Endothelial cell of umbilical vein (primary cell): ENCODE data around the gene TMEM8B. TPM values are rescaled to one million over a fixed set of nuclear protein-coding genes. Genes with fewer than 3 reads are reported as not detected.
A peak's percentile ranks its signal among the peaks of the same experiment; 100 is the strongest.

ENCODE experiments used
- BruUV-seq: library from RNA; stranded (reverse); fragments of 400-500 nt; replicated peaks from 2 replicates; lab custom pipeline; 2021; lab: Mats Ljungman, UMichigan
- CTCF ChIA-PET: fragments of 300-600, 350-600 bp; sonication (Branson Sonifier 250); formaldehyde crosslinking; loops from one replicate; lab custom pipeline; 2021; ENCODE audit warnings: antibody characterized with exemption, inconsistent platforms; lab: Charles Lee
- POLR2A ChIA-PET: fragments of 300-600, 350-600 bp; sonication (Branson Sonifier 250); formaldehyde crosslinking; loops from one replicate; lab custom pipeline; 2021; ENCODE audit warnings: antibody characterized with exemption, inconsistent platforms; lab: Charles Lee
- DNase-seq: peaks from one replicate; pipeline ENCODE4 v3.0.0-alpha.2; 2011; ENCODE audit warnings: low read depth, low spot score
- FAIRE-seq: peaks from 2 replicates; lab custom pipeline; 2011; peaks lifted over from hg19 to GRCh38; lab: Jason Lieb, UNC
- H2AFZ ChIP-seq: 2 replicates; pipeline ENCODE4 v1.6.0; 2012; ENCODE audit warnings: low read depth, low read length, control low read depth, inconsistent platforms
- H3K27ac ChIP-seq: 2 replicates; pipeline ENCODE4 v1.5.1; 2011; ENCODE audit warnings: low read depth, mild to moderate bottlenecking, control low read depth, low read length, moderate library complexity; ENCODE audit not compliant: insufficient read depth
- H3K27me3 ChIP-seq, 2 experiments: 2 replicates each; pipeline versions ENCODE4 v1.6.0 to v1.6.1; 2011; ENCODE audit warnings: low read length in 2 of 2, mixed read lengths in 1 of 2; ENCODE audit not compliant: control insufficient read depth in 2 of 2, insufficient read depth in 2 of 2
- H3K36me3 ChIP-seq, 2 experiments: 2 replicates in 1 of 2; 3 replicates in 1 of 2; pipeline ENCODE4 v1.5.1; 2011; ENCODE audit warnings: low read length in 2 of 2, mild to moderate bottlenecking in 1 of 2, moderate library complexity in 1 of 2; ENCODE audit not compliant: control insufficient read depth in 2 of 2, insufficient read depth in 2 of 2; ENCODE audit errors: extremely low read depth in 1 of 2
- H3K4me1 ChIP-seq: 3 replicates; pipeline ENCODE4 v1.5.1; 2011; ENCODE audit warnings: mild to moderate bottlenecking, low read length; ENCODE audit not compliant: control insufficient read depth, insufficient read depth; ENCODE audit errors: extremely low read depth
- H3K4me2 ChIP-seq: 2 replicates; pipeline ENCODE4 v1.6.1; 2011; ENCODE audit warnings: low read length, control low read depth, mixed read lengths; ENCODE audit not compliant: insufficient read depth
- H3K4me3 ChIP-seq, 3 experiments: fragments of 200-600 bp in 1 of 3; sonication (generic), shearing (Covaris generic) in 1 of 3; replicated peaks in 1 of 3; 2 replicates each; pipeline ENCODE4 v1.5.1; 2011 to 2016; ENCODE audit warnings: control low read depth in 3 of 3, low read length in 3 of 3, mild to moderate bottlenecking in 2 of 3, inconsistent platforms in 1 of 3, low read depth in 1 of 3, moderate library complexity in 1 of 3; ENCODE audit not compliant: insufficient read depth in 1 of 3
- H3K79me2 ChIP-seq: 2 replicates; pipeline ENCODE4 v1.6.0; 2012; ENCODE audit warnings: low read length, inconsistent platforms; ENCODE audit not compliant: control insufficient read depth, insufficient read depth
- H3K9ac ChIP-seq: replicated peaks from 2 replicates; pipeline ENCODE3; 2011; ENCODE audit warnings: low read length, control low read depth; ENCODE audit not compliant: insufficient read depth; ENCODE audit errors: extremely low read depth
- H3K9me1 ChIP-seq: replicated peaks from 3 replicates; pipeline ENCODE4 v1.6.0; 2011; ENCODE audit warnings: mild to moderate bottlenecking, low read length; ENCODE audit not compliant: control insufficient read depth, insufficient read depth; ENCODE audit errors: extremely low read depth
- H3K9me3 ChIP-seq: replicated peaks from 2 replicates; pipeline ENCODE4 v1.5.1; 2012; ENCODE audit warnings: low read length, inconsistent platforms; ENCODE audit not compliant: control insufficient read depth, insufficient read depth
- H4K20me1 ChIP-seq: replicated peaks from 2 replicates; pipeline ENCODE3; 2011; ENCODE audit warnings: mild to moderate bottlenecking, low read length; ENCODE audit not compliant: control insufficient read depth, insufficient read depth; ENCODE audit errors: extremely low read depth
- EZH2 ChIP-seq: IDR thresholded peaks from 2 replicates; pipeline ENCODE4 v1.6.1; 2012; ENCODE audit warnings: borderline replicate concordance, low read depth, mild to moderate bottlenecking, moderate library complexity, low read length, inconsistent platforms; ENCODE audit not compliant: severe bottlenecking
- FOS ChIP-seq: IDR thresholded peaks from 2 replicates; pipeline ENCODE4 v1.6.1; 2011; ENCODE audit warnings: mild to moderate bottlenecking, low read length, moderate library complexity, borderline replicate concordance; ENCODE audit not compliant: insufficient read depth
- GATA2 ChIP-seq: IDR thresholded peaks from 2 replicates; pipeline ENCODE4 v1.7.0; 2011; ENCODE audit warnings: low read depth, mild to moderate bottlenecking, moderate library complexity, mixed read lengths, low read length; ENCODE audit not compliant: insufficient read length, insufficient read depth
- MYC ChIP-seq: IDR thresholded peaks from one replicate; pipeline ENCODE4 v1.6.1; 2011; ENCODE audit warnings: mild to moderate bottlenecking, low read depth, low read length
- POLR2A ChIP-seq: IDR thresholded peaks from 2 replicates; pipeline ENCODE4 v1.6.1; 2012; ENCODE audit warnings: low read depth, mild to moderate bottlenecking, control low read depth, low read length
- POLR2AphosphoS5 ChIP-seq: IDR thresholded peaks from 2 replicates; pipeline ENCODE4 v1.6.1; 2012; ENCODE audit warnings: low read depth, mild to moderate bottlenecking, control low read depth, low read length, moderate library complexity; ENCODE audit not compliant: insufficient read depth
- dilution Hi-C: fragments of 300-500 bp; cut with MboI; formaldehyde crosslinking; loops from one replicate; pipeline ENCODE4 v1.15.0; 2019; ENCODE audit warnings: low sequenced_read_pairs; ENCODE audit not compliant: extremely low pct_ligation_motif_present
- intact Hi-C: fragments of 100-400 bp; cut with micrococcal nuclease; formaldehyde crosslinking; loops from one replicate; pipeline ENCODE4 v1.10.0; 2022
- polyA plus RNA-seq, 4 experiments: library from polyadenylated mRNA; depleted of rRNA in 3 of 4; stranded (reverse) in 3 of 4; unstranded in 1 of 4; fragments of >200 nt; gene quantifications; 2 replicates each; pipeline versions ENCODE4 v1.2.1 to v1.2.3, GENCODE V29; 2011 to 2012; ENCODE audit warnings: missing spikeins in 1 of 4
- total RNA-seq: library from RNA; stranded (reverse); gene quantifications from 2 replicates; pipeline ENCODE4 v1.2.3, GENCODE V29; 2021
- TF ChIP-seq, protein P1 (sequence below), 2 donors: IDR thresholded peaks; 1 replicate in 1 of 2; 2 replicates in 1 of 2; pipeline ENCODE4 v1.5.1; 2011; ENCODE audit warnings: low read length in 2 of 2, mild to moderate bottlenecking in 2 of 2, moderate library complexity in 2 of 2, control low read depth in 1 of 2, inconsistent platforms in 1 of 2, low read depth in 1 of 2; ENCODE audit not compliant: insufficient read depth in 1 of 2; ENCODE audit errors: extremely low read depth in 1 of 2
- TF ChIP-seq, protein P2 (sequence below): IDR thresholded peaks from 2 replicates; pipeline ENCODE4 v1.6.1; 2011; ENCODE audit not compliant: insufficient read depth, insufficient read length

TMEM8B gene
- total and polyA plus RNA-seq, 2 donors (not counting 3 experiments of a cell fraction or from before 2014, with no cell fraction given): 2.5 to 3.6 TPM

DNA sequence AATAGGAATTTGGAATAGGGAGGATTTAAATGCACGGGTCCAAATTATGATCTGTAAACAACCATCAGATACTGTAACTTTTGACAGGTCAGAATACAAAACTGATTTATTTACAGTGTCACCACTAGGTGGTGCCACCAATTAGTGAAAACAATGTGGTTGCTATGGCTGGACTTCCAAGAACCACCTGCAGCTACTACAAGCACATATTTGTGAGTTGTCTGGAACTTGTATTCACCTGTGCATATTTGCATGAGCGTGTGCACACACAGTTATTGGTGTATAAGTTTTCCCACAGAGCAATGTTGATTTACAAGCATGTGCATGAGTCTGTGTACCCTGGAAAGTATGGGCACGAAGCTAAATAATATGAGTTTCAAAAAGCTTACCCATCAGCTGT is 74.0 kb downstream of the TMEM8B start:
- DNase-seq (peak; percentile 67), FAIRE-seq (peak; percentile 86)
- POLR2A ChIA-PET: no interaction called here
- Histone ChIP-seq H3K4me1 (peaks cover 35% of the 10 kb centered on the region), H3K36me3 (no peaks in the 10 kb centered on the region), H4K20me1 (no peaks in the 10 kb centered on the region), H3K9ac (no peak overlapping the region), H3K4me2 (no peak overlapping the region), H3K27me3 (no peaks in the 10 kb centered on the region), H2AFZ (no peak overlapping the region), H3K4me3 (no peak overlapping the region), H3K27ac (no peak overlapping the region), H3K9me3 (no peaks in the 10 kb centered on the region), H3K79me2 (peaks cover 6% of the 10 kb centered on the region), H3K9me1 (no peaks in the 10 kb centered on the region)
- CTCF ChIA-PET: interaction anchor here (0.6 to 6.0 kb wide), 36 partner anchors 8 to 266 kb away, joined by 3 to 103 read pairs (median 4); partner anchors contain the start of genes CCIN, CREB3, RECK and SPAG8
- no TSS peak for BruUV-seq
- no peak for TF ChIP-seq GATA2
- TF ChIP-seq, protein P1, sequence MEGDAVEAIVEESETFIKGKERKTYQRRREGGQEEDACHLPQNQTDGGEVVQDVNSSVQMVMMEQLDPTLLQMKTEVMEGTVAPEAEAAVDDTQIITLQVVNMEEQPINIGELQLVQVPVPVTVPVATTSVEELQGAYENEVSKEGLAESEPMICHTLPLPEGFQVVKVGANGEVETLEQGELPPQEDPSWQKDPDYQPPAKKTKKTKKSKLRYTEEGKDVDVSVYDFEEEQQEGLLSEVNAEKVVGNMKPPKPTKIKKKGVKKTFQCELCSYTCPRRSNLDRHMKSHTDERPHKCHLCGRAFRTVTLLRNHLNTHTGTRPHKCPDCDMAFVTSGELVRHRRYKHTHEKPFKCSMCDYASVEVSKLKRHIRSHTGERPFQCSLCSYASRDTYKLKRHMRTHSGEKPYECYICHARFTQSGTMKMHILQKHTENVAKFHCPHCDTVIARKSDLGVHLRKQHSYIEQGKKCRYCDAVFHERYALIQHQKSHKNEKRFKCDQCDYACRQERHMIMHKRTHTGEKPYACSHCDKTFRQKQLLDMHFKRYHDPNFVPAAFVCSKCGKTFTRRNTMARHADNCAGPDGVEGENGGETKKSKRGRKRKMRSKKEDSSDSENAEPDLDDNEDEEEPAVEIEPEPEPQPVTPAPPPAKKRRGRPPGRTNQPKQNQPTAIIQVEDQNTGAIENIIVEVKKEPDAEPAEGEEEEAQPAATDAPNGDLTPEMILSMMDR (IDR thresholded peaks at IDR 0.05; ENCODE audit: extremely low read depth in 1 of 2, insufficient read depth in 1 of 2, low read depth in 1 of 2, low read length in 2 of 2): peak; percentile 48 to 62
- dilution Hi-C loops (no loop called here), intact Hi-C loops (loop anchor here (1.0 kb wide), 2 partner anchors 42 to 120 kb away; no protein-coding TSS in a partner anchor)

DNA sequence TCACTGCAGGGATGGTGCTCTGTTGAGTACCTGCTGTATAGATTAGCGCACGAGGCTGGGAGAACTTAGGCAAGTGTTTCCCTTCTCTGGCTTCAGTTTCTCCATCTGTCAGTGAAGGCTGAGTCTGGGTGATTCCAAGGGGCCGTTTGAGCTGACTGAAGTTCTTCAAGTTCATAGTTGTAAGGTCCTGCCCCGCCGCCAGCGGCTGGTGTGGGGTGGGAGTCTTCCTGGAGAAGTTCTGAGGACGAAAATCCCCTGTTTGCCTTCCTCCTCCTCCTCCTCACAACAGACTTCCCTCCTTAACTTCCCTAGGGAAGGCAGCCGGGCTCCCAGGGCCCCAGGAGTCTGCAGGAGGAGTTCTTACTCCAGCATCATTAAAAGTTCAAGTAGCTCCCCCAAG is 75.3 kb downstream of the TMEM8B start:
- intact Hi-C loops (loop anchor here (2.0 kb wide), 1 partner anchor 14 kb away; no protein-coding TSS in a partner anchor), dilution Hi-C loops (no loop called here)
- no peaks in the 10 kb centered on the region for H3K27me3 ChIP-seq
- no peak overlapping the region for H3K27ac ChIP-seq
- ChIA-PET CTCF (interaction anchor here (0.6 to 6.0 kb wide), 5 partner anchors 9 to 118 kb away, joined by 4 to 103 read pairs (median 22); no protein-coding TSS in a partner anchor), POLR2A (interaction anchor here (0.6 kb wide), 1 partner anchor 56 kb away, joined by 6 read pairs; no protein-coding TSS in a partner anchor)
- no peaks in the 10 kb centered on the region for H4K20me1 ChIP-seq
- FAIRE-seq (peak; percentile 47), DNase-seq (no peak)
- TF ChIP-seq EZH2: no peak
- TF ChIP-seq FOS: no peak
- TF ChIP-seq, protein P1 (IDR thresholded peaks at IDR 0.05; ENCODE audit: extremely low read depth in 1 of 2, insufficient read depth in 1 of 2, low read depth in 1 of 2, low read length in 2 of 2): no peak
- TF ChIP-seq, protein P2, sequence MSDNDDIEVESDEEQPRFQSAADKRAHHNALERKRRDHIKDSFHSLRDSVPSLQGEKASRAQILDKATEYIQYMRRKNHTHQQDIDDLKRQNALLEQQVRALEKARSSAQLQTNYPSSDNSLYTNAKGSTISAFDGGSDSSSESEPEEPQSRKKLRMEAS: no peak
- TF ChIP-seq POLR2A: no peak
- TF ChIP-seq MYC: no peak
- TF ChIP-seq POLR2AphosphoS5: no peak
- H3K9ac ChIP-seq: no peak overlapping the region
- H3K4me3 ChIP-seq: no peak overlapping the region
- no peaks in the 10 kb centered on the region for H3K9me1 ChIP-seq
- no peaks in the 10 kb centered on the region for H3K9me3 ChIP-seq
- peaks cover 6% of the 10 kb centered on the region for H3K79me2 ChIP-seq
- H3K4me2 ChIP-seq: no peak overlapping the region
- no peaks in the 10 kb centered on the region for H3K36me3 ChIP-seq
- peaks cover 47% of the 10 kb centered on the region for H3K4me1 ChIP-seq
- no TSS peak for BruUV-seq
- H2AFZ ChIP-seq: no peak overlapping the region
